Measurements from ENCODE around the gene ZNF705A. TPM values are rescaled to one million over a fixed set of nuclear protein-coding genes. Genes with fewer than 3 reads are reported as not detected.
"Not testable (repeated sequence)": the region's sequence is repeated elsewhere in the genome, so short reads cannot be mapped to it uniquely, and the experiment has no call there.

The ZNF705A gene
- total RNA-seq, 1 donor from 2014 or later: not detected

- DNase-seq (ENCODE audit: low spot score); ATAC-seq; intact Hi-C loops (cut with DNase I): not testable (repeated sequence)
These were observed 24.5 kb downstream of the ZNF705A start for GRCh38 chr12:8181271-8181670.

GRCh38 chr12:8182923-8183322 lies 26.1 kb downstream of the ZNF705A start:
- ATAC-seq; DNase-seq (ENCODE audit: low spot score); intact Hi-C loops (cut with DNase I): not testable (repeated sequence)

- DNase-seq (ENCODE audit: low spot score); ATAC-seq; intact Hi-C loops (cut with DNase I): not testable (repeated sequence)
These were observed 26.5 kb downstream of the ZNF705A start for GRCh38 chr12:8183346-8183745.

- ATAC-seq; DNase-seq (ENCODE audit: low spot score); intact Hi-C loops (cut with DNase I): not testable (repeated sequence)
These were observed 27.4 kb downstream of the ZNF705A start for GRCh38 chr12:8184206-8184605.

- not testable (repeated sequence) for ATAC-seq; DNase-seq (ENCODE audit: low spot score)
These were observed 31.3 kb downstream of the ZNF705A start for GRCh38 chr12:8188088-8188487.

GRCh38 chr12:8197685-8198308 lies 41.0 kb downstream of the ZNF705A start:
- ATAC-seq; intact Hi-C loops (cut with DNase I); DNase-seq (ENCODE audit: low spot score): not testable (repeated sequence)

More at GRCh38 chr12:8188088-8188487, 31.3 kb downstream of the ZNF705A start:
- intact Hi-C loops (cut with DNase I): not testable (repeated sequence)

GRCh38 chr12:8218711-8219382 lies 62.0 kb downstream of the ZNF705A start:
- not testable (repeated sequence) for ATAC-seq; DNase-seq (ENCODE audit: low spot score)

GRCh38 chr12:8221375-8221774 lies 64.6 kb downstream of the ZNF705A start:
- DNase-seq (ENCODE audit: low spot score); ATAC-seq; intact Hi-C loops (cut with DNase I): not testable (repeated sequence)

More at GRCh38 chr12:8218711-8219382, 62.0 kb downstream of the ZNF705A start:
- intact Hi-C loops (cut with DNase I): not testable (repeated sequence)

- DNase-seq (ENCODE audit: low spot score); ATAC-seq; intact Hi-C loops (cut with DNase I): not testable (repeated sequence)
These were observed 65.0 kb downstream of the ZNF705A start for GRCh38 chr12:8221844-8222243.

GRCh38 chr12:8222303-8222702 lies 65.5 kb downstream of the ZNF705A start:
- DNase-seq (ENCODE audit: low spot score); ATAC-seq; intact Hi-C loops (cut with DNase I): not testable (repeated sequence)

GRCh38 chr12:8223646-8224045 lies 66.8 kb downstream of the ZNF705A start:
- ATAC-seq; intact Hi-C loops (cut with DNase I); DNase-seq (ENCODE audit: low spot score): not testable (repeated sequence)

GRCh38 chr12:8224782-8225181 lies 68.0 kb downstream of the ZNF705A start:
- intact Hi-C loops (cut with DNase I); ATAC-seq; DNase-seq (ENCODE audit: low spot score): not testable (repeated sequence)

GRCh38 chr12:8226355-8226754 lies 69.5 kb downstream of the ZNF705A start:
- intact Hi-C loops (cut with DNase I): no loop called here
- ATAC-seq: no peak

GRCh38 chr12:8226992-8227731 lies 70.3 kb downstream of the ZNF705A start, which contains the start of gene FAM90A1:
Gene FAM90A1 (minus strand): TSS chr12:8227618. CDS start chr12:8224832, 2,786 bp downstream.
- DNase-seq (ENCODE audit: low spot score); intact Hi-C loops (cut with DNase I); ATAC-seq: not testable (repeated sequence)

More at GRCh38 chr12:8226355-8226754, 69.5 kb downstream of the ZNF705A start:
- DNase-seq (ENCODE audit: low spot score): no peak

- ATAC-seq; intact Hi-C loops (cut with DNase I): not testable (repeated sequence)
These were observed 70.9 kb downstream of the ZNF705A start for GRCh38 chr12:8227732-8228077.

GRCh38 chr12:8228607-8229006 lies 71.8 kb downstream of the ZNF705A start:
- intact Hi-C loops (cut with DNase I); DNase-seq (ENCODE audit: low spot score); ATAC-seq: not testable (repeated sequence)

More at GRCh38 chr12:8227732-8228077, 70.9 kb downstream of the ZNF705A start:
- DNase-seq (ENCODE audit: low spot score): not testable (repeated sequence)

- ATAC-seq; intact Hi-C loops (cut with DNase I); DNase-seq (ENCODE audit: low spot score): not testable (repeated sequence)
These were observed 72.7 kb downstream of the ZNF705A start for GRCh38 chr12:8229486-8229885.

Measured in sciatic nerve (tissue), 2 donors.